AG10803 (cell line): Measurements from ENCODE around the gene RAB3C.

Experiments used
- DNase-seq: peaks from one replicate; pipeline ENCODE4 v3.0.0; 2010; ENCODE audit warnings: low read depth
- H3K4me3 ChIP-seq: 2 replicates; pipeline ENCODE4 v1.5.1; 2011; ENCODE audit warnings: mild to moderate bottlenecking, low read length, control low read depth
- TF ChIP-seq, protein P1 (sequence below): conservative IDR thresholded peaks from 2 replicates; pipeline ENCODE4 v1.5.1; 2011; ENCODE audit warnings: mild to moderate bottlenecking, low read length, control low read depth, inconsistent platforms

Gene RAB3C

DNA sequence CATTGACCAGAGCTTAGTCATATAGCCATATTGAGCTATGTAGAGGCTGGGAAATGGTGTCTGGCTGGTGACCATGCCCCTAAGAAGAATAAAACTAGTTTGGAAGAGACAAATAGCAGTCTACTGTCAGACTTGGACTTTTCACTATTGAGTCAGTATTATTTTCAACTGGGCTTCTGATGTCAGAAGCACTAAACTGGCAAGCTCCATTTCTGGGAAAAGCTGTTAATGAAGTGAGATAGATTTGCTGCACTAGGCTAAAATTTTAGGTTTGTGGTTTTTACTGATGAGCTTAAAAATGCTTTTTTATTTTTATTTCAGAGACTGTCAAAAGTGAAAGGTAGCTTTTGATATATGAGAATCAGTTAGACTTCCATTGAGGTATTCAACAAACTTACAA lies 220.2 kb downstream of the RAB3C start:
- TF ChIP-seq, protein P1, sequence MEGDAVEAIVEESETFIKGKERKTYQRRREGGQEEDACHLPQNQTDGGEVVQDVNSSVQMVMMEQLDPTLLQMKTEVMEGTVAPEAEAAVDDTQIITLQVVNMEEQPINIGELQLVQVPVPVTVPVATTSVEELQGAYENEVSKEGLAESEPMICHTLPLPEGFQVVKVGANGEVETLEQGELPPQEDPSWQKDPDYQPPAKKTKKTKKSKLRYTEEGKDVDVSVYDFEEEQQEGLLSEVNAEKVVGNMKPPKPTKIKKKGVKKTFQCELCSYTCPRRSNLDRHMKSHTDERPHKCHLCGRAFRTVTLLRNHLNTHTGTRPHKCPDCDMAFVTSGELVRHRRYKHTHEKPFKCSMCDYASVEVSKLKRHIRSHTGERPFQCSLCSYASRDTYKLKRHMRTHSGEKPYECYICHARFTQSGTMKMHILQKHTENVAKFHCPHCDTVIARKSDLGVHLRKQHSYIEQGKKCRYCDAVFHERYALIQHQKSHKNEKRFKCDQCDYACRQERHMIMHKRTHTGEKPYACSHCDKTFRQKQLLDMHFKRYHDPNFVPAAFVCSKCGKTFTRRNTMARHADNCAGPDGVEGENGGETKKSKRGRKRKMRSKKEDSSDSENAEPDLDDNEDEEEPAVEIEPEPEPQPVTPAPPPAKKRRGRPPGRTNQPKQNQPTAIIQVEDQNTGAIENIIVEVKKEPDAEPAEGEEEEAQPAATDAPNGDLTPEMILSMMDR = no peak
- H3K4me3 ChIP-seq = no peak overlapping the region
- DNase-seq = no peak

DNA sequence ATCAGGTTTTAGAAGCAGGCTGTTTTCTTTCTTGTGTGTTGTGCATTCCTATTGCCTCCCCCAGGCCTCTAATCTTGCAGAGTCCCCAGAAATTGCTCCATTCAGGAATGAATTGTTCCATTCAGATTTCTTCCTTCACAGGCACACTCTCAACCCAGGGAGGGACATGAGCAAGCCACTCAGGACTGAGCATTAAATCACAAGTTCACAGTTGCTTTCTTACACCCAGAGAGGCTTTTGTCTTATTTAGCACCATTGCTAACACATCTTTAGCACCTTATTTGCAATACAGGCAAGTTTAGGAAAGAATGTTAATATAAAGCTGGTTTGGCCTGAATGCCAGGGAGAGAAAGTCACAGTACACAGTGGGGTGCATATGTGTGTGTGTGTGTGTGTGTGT lies 221.4 kb downstream of the RAB3C start:
- DNase-seq = no peak
- TF ChIP-seq, protein P1 = no peak
- no peak overlapping the region for H3K4me3 ChIP-seq

DNA sequence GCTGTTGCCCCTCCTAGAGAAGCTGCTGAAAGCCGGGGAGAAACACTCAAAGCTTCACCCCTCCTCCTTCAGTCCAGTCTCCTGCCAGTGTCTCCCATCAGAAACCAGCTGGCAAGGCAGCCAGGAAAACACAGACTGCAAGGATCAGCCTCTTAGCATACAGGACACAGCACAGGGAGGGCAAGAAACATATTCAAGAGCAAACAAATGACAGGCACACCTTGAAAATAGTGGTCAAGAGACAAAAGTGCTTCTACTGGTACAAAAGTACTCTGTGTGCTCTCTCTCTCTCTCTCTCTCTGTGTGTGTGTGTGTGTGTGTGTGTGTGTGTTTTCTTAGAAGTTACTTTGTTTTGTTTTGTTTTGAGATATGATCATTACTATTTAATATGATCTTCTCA lies 227.2 kb downstream of the RAB3C start:
- H3K4me3 ChIP-seq = no peak overlapping the region
- DNase-seq = no peak
- TF ChIP-seq, protein P1 = no peak

DNA sequence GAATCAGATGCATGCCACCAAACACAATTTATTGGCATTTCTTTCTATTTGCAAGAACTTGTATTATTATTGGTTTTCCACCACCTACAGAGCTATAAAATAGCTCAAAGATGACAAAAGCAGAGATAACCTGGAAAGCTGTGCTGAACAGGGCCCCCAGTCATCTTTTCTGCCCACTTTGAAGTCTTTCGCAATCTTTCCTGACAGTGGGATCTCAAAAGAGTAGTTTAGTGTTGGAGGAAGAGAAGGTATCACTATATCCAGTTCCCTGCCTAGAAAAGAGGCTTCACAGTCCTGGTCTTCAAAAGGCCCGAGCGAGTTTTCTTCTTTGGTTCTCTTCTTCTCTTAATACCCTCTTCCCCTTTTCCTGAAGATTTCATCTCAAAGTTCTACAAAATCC lies 231.0 kb downstream of the RAB3C start:
- TF ChIP-seq, protein P1 = no peak
- DNase-seq = no peak
- no peak overlapping the region for H3K4me3 ChIP-seq

DNA sequence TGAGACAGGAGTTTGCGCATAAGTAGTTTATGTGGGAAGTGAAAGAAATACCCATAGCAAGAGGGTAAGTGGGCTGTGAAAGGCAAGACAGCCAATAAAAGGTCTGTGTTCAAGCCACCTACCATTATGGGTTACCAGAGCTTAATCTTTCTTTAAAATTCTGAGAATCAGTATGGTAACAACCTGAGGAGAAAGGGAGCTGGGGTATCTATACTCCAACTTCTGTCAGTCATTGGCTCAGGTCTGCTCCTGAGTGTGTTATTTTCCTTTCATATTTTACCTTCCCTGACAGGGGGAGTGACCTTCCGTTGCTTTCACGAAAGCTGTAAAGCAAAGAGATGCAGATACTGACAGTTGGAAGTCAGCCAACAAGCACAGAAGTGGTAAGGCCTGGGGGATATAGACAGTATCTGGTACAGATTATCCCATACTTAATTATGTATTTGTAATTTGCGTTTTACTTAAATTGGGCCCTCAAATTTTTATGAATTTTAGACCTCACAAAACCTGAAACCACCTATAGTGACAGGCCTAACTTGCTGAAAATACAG lies 233.4 kb downstream of the RAB3C start:
- DNase-seq = no peak
- TF ChIP-seq, protein P1 = no peak
- H3K4me3 ChIP-seq = no peak overlapping the region

DNA sequence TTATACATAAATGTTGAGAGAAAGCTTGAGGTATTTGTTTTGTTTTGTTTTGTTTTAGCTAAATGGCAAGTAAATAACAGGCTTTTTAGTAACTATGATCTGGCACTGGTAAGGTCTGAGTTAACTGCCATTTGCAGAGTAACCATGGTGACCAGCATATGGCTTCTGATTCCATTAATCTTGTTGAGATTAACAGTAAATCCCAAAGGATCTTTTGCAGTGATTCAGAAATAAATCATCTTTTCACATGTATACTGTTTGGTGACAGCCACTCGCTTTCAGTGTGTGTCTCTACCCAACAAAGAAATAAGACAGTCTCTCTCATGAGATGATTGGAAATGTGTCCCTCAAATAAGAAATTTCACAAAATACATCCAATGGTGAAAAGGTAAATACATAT lies 235.6 kb downstream of the RAB3C start:
- H3K4me3 ChIP-seq = no peak overlapping the region
- TF ChIP-seq, protein P1 = no peak
- DNase-seq = no peak

DNA sequence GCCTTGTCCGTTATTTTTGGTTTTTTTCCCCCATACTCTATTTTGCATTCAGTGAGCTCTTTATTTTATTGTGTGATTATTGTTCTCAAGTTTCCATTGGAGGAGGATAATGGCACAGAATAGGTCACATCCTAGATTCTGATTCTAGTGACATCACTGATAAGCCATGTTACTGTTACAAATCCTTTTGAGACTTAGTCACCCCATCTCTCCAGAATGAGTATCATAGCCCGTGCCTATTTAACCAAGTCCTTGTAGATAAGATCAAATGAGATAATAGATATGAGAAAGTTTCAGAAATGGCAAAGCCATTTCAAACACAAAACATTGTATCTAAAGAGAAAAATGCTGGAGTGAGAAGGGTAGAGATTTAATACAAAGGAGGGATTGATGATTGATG lies 242.6 kb downstream of the RAB3C start:
- no peak for DNase-seq
- TF ChIP-seq, protein P1 = no peak

More for the DNA sequence above, 242.6 kb downstream of the RAB3C start:
- H3K4me3 ChIP-seq = no peak overlapping the region
